ENCODE results near the gene ELOF1.
A peak's percentile ranks its signal among the peaks of the same experiment; 100 is the strongest.

DNA sequence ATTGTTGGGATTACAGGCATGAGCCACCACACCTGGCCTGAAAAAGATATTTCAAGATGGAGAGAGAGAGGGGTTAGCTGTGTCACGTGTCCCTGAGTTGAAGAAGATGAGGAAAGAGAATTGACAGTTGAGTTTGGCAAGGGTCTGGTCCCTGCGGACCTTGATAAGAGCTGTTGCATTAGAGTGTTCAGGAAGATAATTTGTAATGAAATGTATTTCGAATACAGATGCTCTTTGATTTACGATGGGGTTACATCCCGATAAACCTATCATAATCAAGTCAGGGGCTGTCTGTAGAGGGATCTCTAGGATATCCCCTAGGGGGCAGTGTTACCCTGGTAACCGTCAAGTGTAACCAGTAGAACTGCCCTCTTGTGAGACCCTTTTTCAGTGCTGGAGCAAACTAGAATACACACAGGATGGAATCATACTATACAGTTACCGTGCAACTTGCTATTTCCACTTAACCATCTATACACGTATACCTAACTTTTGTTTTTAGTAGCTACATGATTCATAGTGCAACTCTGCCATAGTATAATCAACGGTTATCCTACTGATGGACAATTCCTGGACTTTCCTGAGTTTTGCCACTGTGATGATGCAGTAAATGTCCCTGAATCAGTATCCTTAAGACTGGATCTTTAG, 1.5 kb upstream of the ELOF1 start:
- TF ChIP-seq, protein P1, sequence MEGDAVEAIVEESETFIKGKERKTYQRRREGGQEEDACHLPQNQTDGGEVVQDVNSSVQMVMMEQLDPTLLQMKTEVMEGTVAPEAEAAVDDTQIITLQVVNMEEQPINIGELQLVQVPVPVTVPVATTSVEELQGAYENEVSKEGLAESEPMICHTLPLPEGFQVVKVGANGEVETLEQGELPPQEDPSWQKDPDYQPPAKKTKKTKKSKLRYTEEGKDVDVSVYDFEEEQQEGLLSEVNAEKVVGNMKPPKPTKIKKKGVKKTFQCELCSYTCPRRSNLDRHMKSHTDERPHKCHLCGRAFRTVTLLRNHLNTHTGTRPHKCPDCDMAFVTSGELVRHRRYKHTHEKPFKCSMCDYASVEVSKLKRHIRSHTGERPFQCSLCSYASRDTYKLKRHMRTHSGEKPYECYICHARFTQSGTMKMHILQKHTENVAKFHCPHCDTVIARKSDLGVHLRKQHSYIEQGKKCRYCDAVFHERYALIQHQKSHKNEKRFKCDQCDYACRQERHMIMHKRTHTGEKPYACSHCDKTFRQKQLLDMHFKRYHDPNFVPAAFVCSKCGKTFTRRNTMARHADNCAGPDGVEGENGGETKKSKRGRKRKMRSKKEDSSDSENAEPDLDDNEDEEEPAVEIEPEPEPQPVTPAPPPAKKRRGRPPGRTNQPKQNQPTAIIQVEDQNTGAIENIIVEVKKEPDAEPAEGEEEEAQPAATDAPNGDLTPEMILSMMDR (IDR thresholded peaks at IDR 0.05; ENCODE audit: low read depth, low read length), result peak; percentile 51
- TF ChIP-seq POLR2A (IDR thresholded peaks at IDR 0.05; ENCODE audit: extremely low read depth, insufficient read length) (no peak), MYC (IDR thresholded peaks at IDR 0.05; ENCODE audit: low read depth, low read length) (0 out of 2 replicates have a peak, but pooled peaks have one; percentile 19)

Data from NB4 (cell line).